C4-2B (cell line): ENCODE results near the gene MAPK8IP3.

Experiments
- ZFX ChIP-seq: fragments of 450-650 bp; IDR thresholded peaks from 2 replicates; pipeline ENCODE4 v1.6.1; 2017
- TF ChIP-seq, protein P1 (sequence below): fragments of 450-650 bp; conservative IDR thresholded peaks from 2 replicates; pipeline ENCODE4 v1.5.1; 2017; ENCODE audit warnings: mild to moderate bottlenecking

DNA sequence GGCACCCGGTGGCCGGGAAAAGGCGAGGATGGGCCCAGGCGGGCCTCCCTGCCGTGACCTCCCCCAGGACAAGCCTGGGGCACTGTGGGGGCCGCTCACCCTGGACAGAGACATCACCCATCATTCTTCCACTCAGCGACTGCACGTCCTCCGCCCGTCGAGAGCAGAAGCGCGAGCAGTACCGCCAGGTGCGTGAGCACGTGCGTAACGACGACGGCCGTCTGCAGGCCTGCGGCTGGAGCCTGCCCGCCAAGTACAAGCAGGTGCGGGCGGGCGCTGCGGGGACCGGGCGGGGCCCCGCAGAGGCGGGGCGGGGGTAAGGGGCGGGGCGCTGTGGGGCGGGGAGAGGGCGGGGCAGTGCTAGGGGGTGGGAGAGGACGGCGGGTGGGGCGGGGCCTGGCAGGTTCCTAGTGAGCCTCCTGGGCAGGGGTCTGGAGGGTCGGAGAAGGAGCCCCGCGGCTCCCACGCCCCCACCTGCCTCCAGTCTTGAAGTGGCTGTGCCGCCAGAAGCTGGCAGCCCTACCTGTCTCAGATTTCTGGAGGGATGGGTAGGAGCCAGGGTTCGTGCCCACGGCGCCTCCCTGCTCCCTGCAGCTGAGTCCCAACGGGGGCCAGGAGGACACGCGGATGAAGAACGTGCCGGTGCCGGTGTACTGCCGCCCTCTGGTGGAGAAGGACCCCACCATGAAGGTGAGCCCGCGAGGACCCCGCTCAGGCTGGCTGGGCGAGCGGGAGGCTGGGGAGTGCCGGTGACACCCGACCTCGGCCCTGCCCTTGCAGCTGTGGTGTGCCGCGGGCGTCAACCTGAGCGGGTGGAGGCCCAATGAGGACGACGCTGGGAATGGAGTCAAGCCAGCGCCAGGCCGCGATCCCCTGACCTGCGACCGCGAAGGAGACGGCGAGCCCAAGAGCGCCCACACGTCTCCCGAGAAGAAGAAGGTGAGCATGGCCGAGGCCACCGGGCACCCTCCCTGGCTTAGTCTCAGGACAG, 57.8 kb downstream of the MAPK8IP3 start:
- TF ChIP-seq, protein P1, sequence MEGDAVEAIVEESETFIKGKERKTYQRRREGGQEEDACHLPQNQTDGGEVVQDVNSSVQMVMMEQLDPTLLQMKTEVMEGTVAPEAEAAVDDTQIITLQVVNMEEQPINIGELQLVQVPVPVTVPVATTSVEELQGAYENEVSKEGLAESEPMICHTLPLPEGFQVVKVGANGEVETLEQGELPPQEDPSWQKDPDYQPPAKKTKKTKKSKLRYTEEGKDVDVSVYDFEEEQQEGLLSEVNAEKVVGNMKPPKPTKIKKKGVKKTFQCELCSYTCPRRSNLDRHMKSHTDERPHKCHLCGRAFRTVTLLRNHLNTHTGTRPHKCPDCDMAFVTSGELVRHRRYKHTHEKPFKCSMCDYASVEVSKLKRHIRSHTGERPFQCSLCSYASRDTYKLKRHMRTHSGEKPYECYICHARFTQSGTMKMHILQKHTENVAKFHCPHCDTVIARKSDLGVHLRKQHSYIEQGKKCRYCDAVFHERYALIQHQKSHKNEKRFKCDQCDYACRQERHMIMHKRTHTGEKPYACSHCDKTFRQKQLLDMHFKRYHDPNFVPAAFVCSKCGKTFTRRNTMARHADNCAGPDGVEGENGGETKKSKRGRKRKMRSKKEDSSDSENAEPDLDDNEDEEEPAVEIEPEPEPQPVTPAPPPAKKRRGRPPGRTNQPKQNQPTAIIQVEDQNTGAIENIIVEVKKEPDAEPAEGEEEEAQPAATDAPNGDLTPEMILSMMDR = peak; percentile 15; the same call in 1 of the 2 replicates
- TF ChIP-seq ZFX = no peak
